HFFc6 (cell line): Measurements from ENCODE around the gene PSMB4. TPM values are rescaled to one million over a fixed set of nuclear protein-coding genes. Genes with fewer than 3 reads are reported as not detected.
"Not testable (repeated sequence)": the region's sequence is repeated elsewhere in the genome, so short reads cannot be mapped to it uniquely, and the experiment has no call there.

Source experiments
- DNase-seq: peaks from one replicate; pipeline ENCODE4 v3.0.0-alpha.2; 2018
- H3K27ac Mint-ChIP-seq: 2 replicates; pipeline ENCODE4 v1.8.0; 2020; ENCODE audit warnings: mild to moderate bottlenecking, mixed read lengths
- H3K27me3 Mint-ChIP-seq: 2 replicates; pipeline ENCODE4 v1.8.0; 2021; ENCODE audit warnings: mild to moderate bottlenecking, moderate library complexity, mixed read lengths; ENCODE audit not compliant: insufficient read depth
- H3K36me3 Mint-ChIP-seq: 2 replicates; pipeline ENCODE4 v1.8.0; 2021; ENCODE audit warnings: low read depth, mixed read lengths
- H3K4me1 Mint-ChIP-seq: 2 replicates; pipeline ENCODE4 v1.8.0; 2020; ENCODE audit warnings: low read depth, mixed read lengths
- H3K4me3 Mint-ChIP-seq: 2 replicates; pipeline ENCODE4 v1.8.0; 2020; ENCODE audit warnings: mild to moderate bottlenecking, moderate library complexity, mixed read lengths
- H3K9me3 Mint-ChIP-seq: 2 replicates; pipeline ENCODE4 v1.8.0; 2020; ENCODE audit warnings: mild to moderate bottlenecking, mixed read lengths
- total RNA-seq, 6 experiments: library from RNA; stranded (reverse); fragmentation: NEBNext Ultra II Directional; extraction: Animal tissue kit (Norgen Biotek cat#: 25700); gene quantifications; 2 replicates in 1 of 6; 3 replicates in 5 of 6; pipeline ENCODE4 v1.2.3, GENCODE V29; 2021
- TF ChIP-seq, protein P1 (sequence below): fragments of 200-600 bp; sonication (generic); IDR thresholded peaks from 2 replicates; pipeline ENCODE4 v1.5.0; 2021; ENCODE audit warnings: antibody characterized with exemption, mild to moderate bottlenecking

Gene PSMB4
- total RNA-seq, 6 experiments from 2014 or later: 342 to 409 (median 371) TPM

DNA sequence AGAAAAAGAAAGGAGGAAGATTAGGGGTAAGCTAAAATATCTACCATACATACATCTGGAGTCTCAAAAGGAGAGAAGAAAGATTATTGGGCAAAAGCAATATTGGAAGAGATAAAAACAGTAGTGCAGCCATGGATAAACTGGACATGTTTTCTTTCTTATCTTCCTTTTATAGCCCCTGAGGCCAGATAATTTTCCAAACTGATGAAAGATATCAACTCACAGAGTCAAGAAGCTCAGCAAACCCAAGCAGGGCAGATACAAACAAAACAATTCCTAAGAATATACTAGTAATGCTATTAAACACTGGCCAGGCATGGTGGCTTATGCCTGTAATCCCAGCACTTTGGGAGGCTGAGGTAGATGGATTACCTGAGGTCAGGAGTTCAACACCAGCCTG, 5.8 kb upstream of the PSMB4 start:
- H3K4me3 Mint-ChIP-seq: no peak overlapping the region
- TF ChIP-seq, protein P1, sequence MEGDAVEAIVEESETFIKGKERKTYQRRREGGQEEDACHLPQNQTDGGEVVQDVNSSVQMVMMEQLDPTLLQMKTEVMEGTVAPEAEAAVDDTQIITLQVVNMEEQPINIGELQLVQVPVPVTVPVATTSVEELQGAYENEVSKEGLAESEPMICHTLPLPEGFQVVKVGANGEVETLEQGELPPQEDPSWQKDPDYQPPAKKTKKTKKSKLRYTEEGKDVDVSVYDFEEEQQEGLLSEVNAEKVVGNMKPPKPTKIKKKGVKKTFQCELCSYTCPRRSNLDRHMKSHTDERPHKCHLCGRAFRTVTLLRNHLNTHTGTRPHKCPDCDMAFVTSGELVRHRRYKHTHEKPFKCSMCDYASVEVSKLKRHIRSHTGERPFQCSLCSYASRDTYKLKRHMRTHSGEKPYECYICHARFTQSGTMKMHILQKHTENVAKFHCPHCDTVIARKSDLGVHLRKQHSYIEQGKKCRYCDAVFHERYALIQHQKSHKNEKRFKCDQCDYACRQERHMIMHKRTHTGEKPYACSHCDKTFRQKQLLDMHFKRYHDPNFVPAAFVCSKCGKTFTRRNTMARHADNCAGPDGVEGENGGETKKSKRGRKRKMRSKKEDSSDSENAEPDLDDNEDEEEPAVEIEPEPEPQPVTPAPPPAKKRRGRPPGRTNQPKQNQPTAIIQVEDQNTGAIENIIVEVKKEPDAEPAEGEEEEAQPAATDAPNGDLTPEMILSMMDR: no peak
- H3K27ac Mint-ChIP-seq: no peak overlapping the region

DNA sequence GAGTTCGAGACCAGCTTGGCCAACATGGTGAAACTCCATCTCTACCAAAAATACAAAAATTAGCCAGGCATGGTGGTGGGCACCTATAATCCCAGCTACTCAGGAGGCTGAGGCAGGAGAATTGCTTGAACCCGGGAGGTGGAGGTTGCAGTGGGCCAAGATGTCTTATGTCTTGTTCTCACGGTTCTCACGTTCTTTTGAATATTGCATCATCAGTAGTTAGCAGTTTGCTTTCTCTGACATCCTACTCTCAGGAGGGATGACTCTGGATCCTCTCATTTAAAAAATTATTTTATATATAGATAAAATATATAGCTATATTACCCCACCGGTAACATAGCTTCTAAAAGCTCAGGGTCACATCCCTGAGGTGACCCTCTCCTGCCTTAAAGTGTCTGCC, 3.1 kb upstream of the PSMB4 start:
- not testable (repeated sequence) for H3K4me3 Mint-ChIP-seq, DNase-seq, H3K9me3 Mint-ChIP-seq, H3K27ac Mint-ChIP-seq
- Mint-ChIP-seq H3K27me3 (peaks cover 12% of the 10 kb centered on the region; the same call in 1 of the 2 replicates), H3K36me3 (peaks cover 21% of the 10 kb centered on the region), H3K4me1 (peaks cover 21% of the 10 kb centered on the region)

More for the DNA sequence above, 5.8 kb upstream of the PSMB4 start:
- Mint-ChIP-seq H3K9me3 (no peaks in the 10 kb centered on the region; the same call in 1 of the 2 replicates), H3K27me3 (peaks cover 12% of the 10 kb centered on the region; the same call in 1 of the 2 replicates), H3K4me1 (no peaks in the 10 kb centered on the region), H3K36me3 (no peaks in the 10 kb centered on the region)
- DNase-seq: no peak

DNA sequence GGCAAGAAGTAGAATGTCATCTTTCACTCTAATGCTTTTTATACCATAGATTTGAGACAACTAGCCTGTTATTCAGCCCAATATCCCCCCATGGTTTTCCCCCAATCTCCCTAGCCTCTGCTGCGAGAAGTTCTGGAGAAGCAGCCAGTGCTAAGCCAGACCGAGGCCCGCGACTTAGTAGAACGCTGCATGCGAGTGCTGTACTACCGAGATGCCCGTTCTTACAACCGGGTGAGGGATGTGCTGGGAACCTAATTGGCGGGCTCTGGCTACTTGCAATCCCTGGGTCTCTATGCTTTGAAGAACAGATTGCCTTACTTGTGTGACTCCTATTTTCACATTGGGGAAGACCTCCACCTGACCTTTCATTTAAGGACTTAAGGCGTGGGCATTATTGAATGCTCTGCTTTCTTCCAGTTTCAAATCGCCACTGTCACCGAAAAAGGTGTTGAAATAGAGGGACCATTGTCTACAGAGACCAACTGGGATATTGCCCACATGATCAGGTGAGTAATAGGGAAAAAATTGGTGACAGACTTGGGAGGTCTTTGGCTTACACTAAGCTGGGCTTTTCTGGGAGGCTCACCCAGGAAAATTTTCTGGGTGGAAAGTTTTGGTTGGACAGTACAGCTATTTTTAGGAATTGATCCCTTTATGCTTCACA, 1.9 kb downstream of the PSMB4 start:
- H3K4me3 Mint-ChIP-seq: peak overlapping the region; percentile 100
- TF ChIP-seq, protein P1: no peak
- DNase-seq: peak; percentile 6
- peaks cover 44% of the 10 kb centered on the region for H3K36me3 Mint-ChIP-seq
- no peaks in the 10 kb centered on the region for H3K9me3 Mint-ChIP-seq
- H3K4me1 Mint-ChIP-seq: peaks cover 35% of the 10 kb centered on the region
- peak overlapping the region; percentile 99 for H3K27ac Mint-ChIP-seq
- H3K27me3 Mint-ChIP-seq: no peaks in the 10 kb centered on the region

DNA sequence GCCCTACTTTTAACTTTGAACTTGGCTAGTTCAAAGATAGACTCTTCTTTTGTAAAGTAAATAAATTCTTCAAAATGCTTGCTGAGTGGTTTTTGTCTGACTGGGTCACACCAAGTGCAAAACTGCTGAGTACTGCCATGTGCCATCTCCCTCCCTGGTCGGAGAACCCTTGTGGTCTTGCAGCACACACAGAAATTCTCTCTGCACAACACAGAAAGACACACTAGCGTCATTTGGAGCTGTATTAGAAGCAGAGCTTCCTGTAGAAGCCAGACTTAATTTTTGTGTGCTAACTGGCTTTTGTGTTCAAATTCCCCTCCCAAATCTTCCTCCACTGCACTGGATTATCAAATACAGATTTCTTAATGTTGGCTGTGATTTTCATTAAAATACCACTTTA, 2.5 kb downstream of the PSMB4 start:
- Mint-ChIP-seq H3K4me3 (peak overlapping the region; percentile 55), H3K4me1 (peaks cover 35% of the 10 kb centered on the region), H3K36me3 (peaks cover 45% of the 10 kb centered on the region), H3K27me3 (no peaks in the 10 kb centered on the region), H3K27ac (peak overlapping the region; percentile 99), H3K9me3 (no peaks in the 10 kb centered on the region)
- TF ChIP-seq, protein P1: no peak
- no peak for DNase-seq

DNA sequence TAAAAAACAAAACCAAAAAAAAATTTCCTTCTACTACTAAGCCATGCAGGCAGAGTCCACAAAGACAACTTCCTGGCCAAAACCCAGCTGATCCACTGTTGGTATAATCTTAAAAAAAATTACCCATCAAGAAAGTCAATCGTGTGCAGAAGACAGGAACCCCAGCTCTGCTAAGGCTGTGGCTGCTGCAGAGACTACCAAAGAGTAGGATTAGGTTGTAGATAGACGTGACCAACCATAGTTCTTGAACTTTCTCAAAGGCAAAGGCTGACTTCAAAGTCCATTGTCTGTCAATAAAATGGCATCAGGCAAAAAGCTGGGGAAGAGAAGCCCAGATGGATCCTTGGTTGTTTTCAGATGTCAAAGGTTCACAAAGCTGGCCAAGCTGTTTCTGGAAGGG, 3.4 kb downstream of the PSMB4 start:
- Mint-ChIP-seq H3K4me1 (peaks cover 35% of the 10 kb centered on the region), H3K27me3 (no peaks in the 10 kb centered on the region), H3K9me3 (no peaks in the 10 kb centered on the region), H3K4me3 (no peak overlapping the region), H3K27ac (peak overlapping the region; percentile 14; the same call in 1 of the 2 replicates), H3K36me3 (peaks cover 51% of the 10 kb centered on the region)
- TF ChIP-seq, protein P1: no peak
- DNase-seq: no peak

DNA sequence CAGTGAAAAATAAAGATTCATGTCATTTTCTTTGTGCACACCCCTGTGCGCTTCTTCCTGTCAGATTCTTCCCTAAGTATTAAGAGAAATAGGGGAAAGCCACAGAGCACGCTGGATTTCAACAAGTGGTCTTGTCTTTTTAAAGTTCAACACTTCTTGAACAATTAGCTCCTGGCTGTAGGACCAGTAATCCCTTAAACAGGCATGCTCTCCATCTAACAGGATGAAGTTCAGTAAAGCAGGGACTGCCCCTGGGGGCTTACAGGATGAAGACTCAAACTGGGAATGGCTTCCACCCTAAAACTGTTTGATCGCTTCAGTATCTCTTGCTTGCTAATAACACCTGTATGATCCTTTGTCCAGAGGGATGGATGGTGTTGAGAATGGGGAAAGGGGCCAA, 4.2 kb downstream of the PSMB4 start:
- Mint-ChIP-seq H3K27me3 (no peaks in the 10 kb centered on the region), H3K4me1 (peaks cover 37% of the 10 kb centered on the region), H3K36me3 (peaks cover 51% of the 10 kb centered on the region), H3K27ac (no peak overlapping the region), H3K4me3 (no peak overlapping the region), H3K9me3 (no peaks in the 10 kb centered on the region)
- TF ChIP-seq, protein P1: no peak
- DNase-seq: no peak
